Natural killer cell (primary cell): ENCODE results near the gene PDZD7. TPM values are rescaled to one million over a fixed set of nuclear protein-coding genes. Genes with fewer than 3 reads are reported as not detected.

Experiments used
- ATAC-seq, 3 donors: fragments of 150-1000 bp in 2 of 3; fragments of 200-7000 bp in 1 of 3; cut with Tn5 transposase; 1 replicate in 1 of 3; 2 replicates in 2 of 3; pipeline ENCODE4 v1.10.0; 2021; ENCODE audit warnings: mild to moderate bottlenecking in 2 of 3, moderate library complexity in 2 of 3
- DNase-seq, 2 donors: peaks; one replicate each; pipeline versions ENCODE4 v3.0.0 to v3.0.0-alpha.2; 2013 to 2021; ENCODE audit warnings: mixed read lengths in 1 of 2
- H3K27ac ChIP-seq: one replicate; pipeline ENCODE4 v1.5.1; 2013; ENCODE audit warnings: mild to moderate bottlenecking, low read length
- H3K27me3 ChIP-seq: one replicate; pipeline ENCODE4 v1.6.1; 2013; ENCODE audit warnings: low read length; ENCODE audit not compliant: control insufficient read depth, insufficient read depth
- H3K36me3 ChIP-seq: one replicate; pipeline ENCODE4 v1.6.1; 2013; ENCODE audit warnings: low read length; ENCODE audit not compliant: control insufficient read depth, insufficient read depth
- H3K4me1 ChIP-seq: one replicate; pipeline ENCODE4 v1.6.1; 2013; ENCODE audit warnings: low read length; ENCODE audit not compliant: control insufficient read depth, insufficient read depth
- H3K4me3 ChIP-seq: one replicate; pipeline ENCODE4 v1.5.1; 2013; ENCODE audit warnings: low read length
- H3K9me3 ChIP-seq: one replicate; pipeline ENCODE4 v1.6.1; 2013; ENCODE audit warnings: low read length; ENCODE audit not compliant: control insufficient read depth, insufficient read depth
- H3K27ac Mint-ChIP-seq, 2 donors: one replicate each; pipeline ENCODE4 v1.8.0; 2022; ENCODE audit warnings: mild to moderate bottlenecking in 2 of 2, mixed read lengths in 2 of 2, moderate library complexity in 1 of 2
- H3K27me3 Mint-ChIP-seq, 2 donors: one replicate each; pipeline ENCODE4 v1.8.0; 2022; ENCODE audit warnings: low read depth in 2 of 2, mixed read lengths in 2 of 2
- H3K36me3 Mint-ChIP-seq: one replicate; pipeline ENCODE4 v1.8.0; 2022; ENCODE audit warnings: mixed read lengths
- H3K4me1 Mint-ChIP-seq, 2 donors: one replicate each; pipeline ENCODE4 v1.8.0; 2022; ENCODE audit warnings: mixed read lengths in 2 of 2
- H3K4me3 Mint-ChIP-seq: one replicate; pipeline ENCODE4 v1.8.0; 2022; ENCODE audit warnings: mild to moderate bottlenecking, moderate library complexity, mixed read lengths
- H3K9me3 Mint-ChIP-seq, 2 donors: one replicate each; pipeline ENCODE4 v1.8.0; 2022; ENCODE audit warnings: mixed read lengths in 2 of 2
- CTCF ChIP-seq: fragments of 200-600 bp; IDR thresholded peaks from one replicate; pipeline ENCODE4 v1.8.0; 2022; ENCODE audit warnings: antibody characterized with exemption
- WGBS: methylation state at CpG from one replicate; pipeline ENCODE4 v1.1.7; 2013; ENCODE audit warnings: missing lambda C conversion rate; ENCODE audit not compliant: insufficient coverage; 5-methylcytosine and 5-hydroxymethylcytosine counted together
- intact Hi-C: fragments of 100-400 bp; cut with micrococcal nuclease; formaldehyde crosslinking; loops from one replicate; pipeline ENCODE4 v1.14.2; 2022
- total RNA-seq, 4 donors: library from RNA; stranded (reverse); fragments of 120-200 nt in 1 of 4; gene quantifications; one replicate each; pipeline versions ENCODE4 v1.2.3 to v1.2.4, GENCODE V29; 2013 to 2022

PDZD7 gene
- total RNA-seq, 3 donors from 2014 or later (not counting 1 experiment from before 2014, with no cell fraction given): 0.35 to 1.2 (median 0.52) TPM

DNA sequence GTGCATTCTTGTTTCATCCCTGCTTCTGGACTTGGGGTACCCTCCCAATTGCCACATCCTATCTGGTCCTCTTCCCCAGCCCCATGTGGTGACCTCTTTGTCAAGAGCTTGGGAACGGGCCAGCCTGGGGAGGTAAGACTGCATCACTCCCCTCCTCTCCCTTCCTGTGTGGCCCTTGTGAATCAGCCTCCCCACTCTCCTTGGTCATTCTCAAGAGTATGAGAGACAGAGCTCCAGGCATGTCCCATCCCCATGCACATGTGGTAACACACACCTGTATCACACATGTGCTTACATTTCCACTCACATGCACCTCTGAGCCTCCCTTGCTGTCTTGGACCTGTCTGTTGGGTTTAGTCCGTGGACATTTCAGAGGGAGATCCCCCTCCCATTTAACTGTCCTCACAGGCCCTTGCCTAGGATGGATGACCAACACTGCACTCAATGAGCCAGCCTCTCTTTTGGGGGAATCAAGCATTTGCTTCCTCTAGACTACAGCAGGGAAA, 46.2 kb downstream of the PDZD7 start:
- intact Hi-C loops: no loop called here
- H3K4me3 Mint-ChIP-seq: peak overlapping the region; percentile 50
- DNase-seq (no peak), ATAC-seq (no peak)
- Histone ChIP-seq H3K4me3 (no peak overlapping the region), H3K9me3 (no peaks in the 10 kb centered on the region), H3K4me1 (peaks cover 23% of the 10 kb centered on the region), H3K36me3 (peaks cover 16% of the 10 kb centered on the region), H3K27me3 (no peaks in the 10 kb centered on the region), H3K27ac (no peak overlapping the region)
- peak overlapping the region in 1 of 2 donors; percentile 29 for H3K27ac Mint-ChIP-seq
- 93% methylated on average over 2 of the region's 2 CpGs for WGBS
- H3K27me3 Mint-ChIP-seq: no peaks in the 10 kb centered on the region
- peaks cover 8% of the 10 kb centered on the region for H3K36me3 Mint-ChIP-seq
- peaks cover 10 to 26% of the 10 kb centered on the region in 2 donors for H3K4me1 Mint-ChIP-seq
- no peak for TF ChIP-seq CTCF
- H3K9me3 Mint-ChIP-seq: peaks cover 0 to 3% of the 10 kb centered on the region in 2 donors

DNA sequence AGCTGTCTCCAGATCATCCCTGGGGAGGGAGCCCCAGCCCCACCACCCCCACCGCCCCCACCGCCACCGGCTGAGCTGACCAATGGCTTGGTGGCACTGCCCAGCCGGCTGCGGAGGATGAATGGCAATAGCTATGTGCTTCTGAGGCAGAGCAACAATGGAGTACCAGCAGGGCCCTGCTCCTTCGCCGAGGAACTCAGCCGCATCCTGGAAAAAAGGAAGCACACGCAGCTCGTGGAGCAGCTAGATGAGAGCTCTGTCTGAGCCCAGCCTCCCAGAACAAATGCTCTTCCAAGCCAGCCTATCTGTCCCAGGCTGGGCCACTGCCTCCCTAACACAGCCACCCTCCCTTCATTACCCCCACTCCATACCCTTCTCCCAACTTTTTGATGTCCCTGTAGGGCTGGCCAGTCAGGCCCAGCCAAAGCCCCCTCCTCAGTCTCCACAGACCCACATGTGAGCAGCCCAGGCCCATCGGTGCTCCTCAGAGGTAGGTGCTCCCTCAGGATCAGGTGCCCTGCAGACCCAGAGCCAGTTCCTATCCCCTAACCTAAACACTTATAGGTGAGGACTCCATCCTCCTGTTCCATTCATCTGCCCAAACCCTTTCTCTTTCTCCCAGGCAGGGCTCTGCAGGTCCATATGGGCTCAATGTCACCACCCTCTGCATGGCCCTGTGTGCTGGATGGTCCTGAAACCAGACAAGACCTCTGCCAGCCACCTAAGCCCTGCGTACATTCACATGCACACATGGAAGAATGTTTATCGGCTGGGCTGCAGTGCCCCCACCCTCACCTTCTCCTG, 46.9 kb downstream of the PDZD7 start:
- ATAC-seq: no peak
- peaks cover 8% of the 10 kb centered on the region for H3K36me3 Mint-ChIP-seq

GRCh38 chr10:100982916-100983830, 47.8 kb downstream of the PDZD7 start:
- Mint-ChIP-seq H3K4me1 (peaks cover 10 to 26% of the 10 kb centered on the region in 2 donors), H3K4me3 (no peak overlapping the region), H3K27me3 (no peaks in the 10 kb centered on the region), H3K9me3 (peaks cover 0 to 3% of the 10 kb centered on the region in 2 donors), H3K36me3 (peaks cover 8% of the 10 kb centered on the region), H3K27ac (no peak overlapping the region)
- Histone ChIP-seq H3K4me1 (peaks cover 18% of the 10 kb centered on the region), H3K27ac (no peak overlapping the region), H3K27me3 (no peaks in the 10 kb centered on the region), H3K36me3 (peaks cover 15% of the 10 kb centered on the region), H3K9me3 (no peaks in the 10 kb centered on the region), H3K4me3 (no peak overlapping the region)
- ATAC-seq: no peak
- no peak for TF ChIP-seq CTCF
- DNase-seq: peak in 1 of 2 donors; percentile 11
- WGBS: 96% methylated on average over 24 of the region's 24 CpGs
- intact Hi-C loops: no loop called here

More for the DNA sequence above, 46.9 kb downstream of the PDZD7 start:
- Histone ChIP-seq H3K4me1 (peaks cover 23% of the 10 kb centered on the region), H3K27me3 (no peaks in the 10 kb centered on the region), H3K27ac (no peak overlapping the region), H3K4me3 (no peak overlapping the region), H3K36me3 (peaks cover 15% of the 10 kb centered on the region), H3K9me3 (no peaks in the 10 kb centered on the region)
- Mint-ChIP-seq H3K9me3 (peaks cover 0 to 3% of the 10 kb centered on the region in 2 donors), H3K4me3 (no peak overlapping the region), H3K4me1 (peaks cover 10 to 26% of the 10 kb centered on the region in 2 donors), H3K27ac (peak overlapping the region in 1 of 2 donors; percentile 29), H3K27me3 (no peaks in the 10 kb centered on the region)
- 96% methylated on average over 13 of the region's 13 CpGs for WGBS
- intact Hi-C loops: no loop called here
- TF ChIP-seq CTCF: no peak
- peak in 1 of 2 donors; percentile 6 for DNase-seq
